GM19372 (cell line): ENCODE data around the gene STK35.
A peak's percentile ranks its signal among the peaks of the same experiment; 100 is the strongest.

Source experiments
- ATAC-seq: cut with Tn5 transposase; IDR thresholded peaks from one replicate; pipeline ENCODE4 v1.9.1; 2021; ENCODE audit warnings: mild to moderate bottlenecking, low read depth, moderate library complexity; ENCODE audit not compliant: unreplicated experiment

The STK35 gene

DNA sequence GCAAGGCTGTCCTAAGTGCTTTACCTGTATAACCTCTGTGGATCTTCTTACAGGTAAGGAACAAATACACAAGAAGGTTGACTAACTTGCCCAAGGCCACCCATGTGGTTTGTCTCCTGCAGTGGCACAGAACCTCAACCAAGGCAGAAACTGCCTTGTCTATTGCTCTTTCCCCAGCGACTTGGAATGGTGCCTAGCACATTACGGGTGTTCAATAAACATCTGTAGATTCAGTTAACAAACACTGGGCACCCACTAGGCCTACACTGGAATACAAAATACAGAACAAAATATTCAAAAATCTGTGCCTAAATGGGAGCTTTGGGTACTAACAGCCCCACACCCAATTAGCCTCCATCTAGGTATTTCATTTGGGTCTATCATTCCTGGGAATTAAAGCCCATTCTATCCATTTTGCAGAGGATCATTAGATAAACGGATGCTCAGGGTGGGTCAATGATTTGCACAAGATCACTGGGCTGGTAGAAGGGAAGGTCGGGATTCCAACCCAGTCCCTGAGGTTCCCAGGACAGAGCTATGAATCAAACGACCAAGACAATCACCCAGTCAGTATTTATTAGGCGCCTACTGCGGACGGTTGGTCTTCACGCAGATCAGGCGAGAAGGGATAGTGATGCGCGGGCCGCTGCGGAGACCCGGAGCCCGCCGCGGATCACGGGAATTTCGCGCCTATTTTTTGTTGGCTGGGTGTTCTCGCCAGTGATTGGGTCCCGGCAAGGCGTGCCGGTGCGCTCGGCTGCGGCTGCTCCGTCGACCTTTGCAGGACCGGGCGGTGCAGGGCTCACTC, at the start of gene STK35:
Gene STK35 (plus strand): TSS at position 771 of the 808 bp plus-strand sequence. CDS start 55 bp downstream, outside the sequence.
- ATAC-seq = peak; percentile 45

- no peak for ATAC-seq
Observed at GRCh38 chr20:2051946-2052345, 49.7 kb upstream of the STK35 start.

- no peak for ATAC-seq
Observed at GRCh38 chr20:2052741-2053140, 48.9 kb upstream of the STK35 start.

DNA sequence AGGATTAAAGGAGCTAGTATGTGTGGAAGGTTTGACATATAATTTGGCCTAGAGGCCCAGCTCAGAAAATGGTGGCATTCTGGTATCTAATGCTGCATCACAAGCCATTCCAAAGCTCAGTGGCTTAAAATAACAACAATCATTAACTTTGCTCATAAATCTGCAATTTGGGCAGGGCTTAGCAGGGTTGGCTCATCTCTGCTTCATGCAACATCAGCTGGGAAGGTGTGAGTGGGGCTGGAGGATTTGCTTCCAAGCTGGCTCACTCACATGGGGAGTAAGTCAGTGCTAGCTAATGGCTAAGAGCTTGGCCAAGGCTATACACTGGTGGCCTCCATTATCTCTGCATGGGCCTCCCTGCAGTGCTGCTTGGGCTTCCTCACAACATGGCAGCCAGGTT, 48.0 kb upstream of the STK35 start:
- no peak for ATAC-seq

GRCh38 chr20:2054911-2055310, 46.7 kb upstream of the STK35 start:
- no peak for ATAC-seq

DNA sequence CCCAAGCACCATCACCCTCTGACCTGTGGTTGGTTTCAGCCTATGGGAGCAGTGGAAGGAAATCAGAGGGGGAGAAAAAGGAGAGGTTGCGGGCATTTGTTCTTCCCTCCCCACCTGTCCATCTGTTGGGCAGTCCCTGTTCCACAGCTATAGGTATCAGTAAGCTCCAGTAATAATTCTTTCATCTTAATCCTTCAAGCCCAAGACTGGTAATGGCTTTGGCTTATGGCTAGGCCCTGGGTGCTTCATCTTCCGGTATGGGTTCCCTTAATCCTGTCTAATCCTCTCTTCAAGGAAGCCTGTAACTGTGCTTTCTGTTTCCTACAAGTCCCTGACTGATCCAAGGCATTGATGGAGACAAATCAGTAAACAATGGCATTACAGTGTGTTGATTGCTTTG, 42.2 kb upstream of the STK35 start:
- ATAC-seq = no peak

DNA sequence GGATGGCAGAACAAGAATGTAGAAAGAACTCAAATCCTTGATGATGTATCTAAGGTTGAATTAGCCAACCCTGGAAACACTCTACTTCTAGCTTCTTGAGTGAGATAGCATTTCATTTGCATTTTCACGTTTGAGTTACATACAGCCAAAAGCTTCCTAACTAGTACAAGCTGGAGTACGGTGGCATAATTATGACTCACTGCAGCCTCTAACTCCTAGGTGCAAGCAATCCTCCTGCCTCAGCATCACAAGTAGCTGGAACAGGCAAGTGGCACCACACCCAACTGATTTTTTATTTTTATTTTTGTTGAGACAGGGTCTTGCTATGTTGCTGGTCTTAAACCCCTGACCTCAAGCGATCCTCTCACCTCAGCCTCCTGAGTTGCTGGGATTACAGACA, 36.5 kb upstream of the STK35 start:
- ATAC-seq = no peak

GRCh38 chr20:2066461-2067122, 35.0 kb upstream of the STK35 start:
- ATAC-seq = no peak

- no peak for ATAC-seq
Observed at GRCh38 chr20:2080532-2081224, 20.9 kb upstream of the STK35 start.

- no peak for ATAC-seq
Observed at GRCh38 chr20:2084703-2085102, 16.9 kb upstream of the STK35 start.

GRCh38 chr20:2086177-2086979, 15.2 kb upstream of the STK35 start:
- no peak for ATAC-seq

- ATAC-seq = no peak
Observed at GRCh38 chr20:2086980-2087377, 14.6 kb upstream of the STK35 start.

DNA sequence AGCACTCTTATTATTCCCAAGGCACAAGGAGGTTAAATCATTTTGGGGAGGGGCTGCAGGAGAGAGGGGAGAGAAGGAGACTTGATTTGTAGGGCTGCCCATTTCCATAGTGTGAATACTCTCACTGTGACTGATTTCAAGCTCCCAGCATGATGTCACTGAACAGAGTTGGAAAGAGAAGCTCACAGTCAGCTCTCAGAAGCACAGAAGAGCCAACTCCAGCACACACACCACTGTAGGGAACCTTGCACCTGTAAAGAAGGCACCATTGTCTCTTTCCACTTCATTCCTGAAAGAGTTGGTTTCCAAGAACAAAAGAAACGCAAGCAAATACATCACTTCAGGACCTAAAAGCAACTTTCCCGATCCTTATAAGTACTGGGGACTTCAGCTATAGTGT, 12.7 kb upstream of the STK35 start:
- ATAC-seq = no peak

DNA sequence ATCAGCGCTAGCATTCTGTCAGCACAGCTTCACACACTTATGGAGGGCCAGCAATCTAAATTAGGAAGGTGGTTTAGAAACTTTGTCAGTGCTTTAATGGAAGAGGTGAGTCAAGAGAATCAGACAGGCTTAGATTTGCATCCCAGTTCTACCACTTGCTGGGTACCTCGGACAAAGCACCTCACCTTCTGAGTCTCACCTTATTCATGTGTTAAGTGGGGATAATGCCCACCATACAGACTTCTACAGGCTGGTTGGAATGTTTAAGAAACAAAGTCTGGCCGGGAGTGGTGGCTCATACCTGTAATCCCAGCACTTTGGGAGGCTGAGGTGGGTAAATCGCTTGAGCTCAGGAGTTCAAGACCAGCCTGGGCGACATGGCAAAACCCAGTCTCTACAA, 12.2 kb upstream of the STK35 start:
- ATAC-seq = no peak

- ATAC-seq = no peak
Observed at GRCh38 chr20:2093159-2093781, 8.4 kb upstream of the STK35 start.

DNA sequence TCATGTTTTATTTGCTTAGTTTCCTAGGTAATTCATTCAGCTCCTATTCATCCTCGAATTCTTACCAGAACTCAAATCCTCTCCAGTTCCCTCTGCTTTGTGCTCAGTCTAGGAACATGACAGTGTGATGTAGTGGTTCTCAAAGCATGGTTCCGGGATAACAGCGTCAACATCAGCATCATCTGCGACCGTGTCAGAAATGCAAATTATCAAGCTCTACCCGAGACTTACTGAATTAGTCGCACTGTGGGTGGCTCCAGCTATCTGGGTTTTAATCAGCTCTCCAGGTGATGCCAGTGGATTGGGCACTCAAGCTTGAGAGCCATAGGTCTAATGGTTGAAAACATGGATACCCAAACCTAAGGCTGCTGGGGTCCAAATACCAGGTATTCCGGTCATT, 7.7 kb upstream of the STK35 start:
- no peak for ATAC-seq

- ATAC-seq = peak; percentile 69
Observed at GRCh38 chr20:2101865-2102584, 398 bp downstream of the STK35 start.

DNA sequence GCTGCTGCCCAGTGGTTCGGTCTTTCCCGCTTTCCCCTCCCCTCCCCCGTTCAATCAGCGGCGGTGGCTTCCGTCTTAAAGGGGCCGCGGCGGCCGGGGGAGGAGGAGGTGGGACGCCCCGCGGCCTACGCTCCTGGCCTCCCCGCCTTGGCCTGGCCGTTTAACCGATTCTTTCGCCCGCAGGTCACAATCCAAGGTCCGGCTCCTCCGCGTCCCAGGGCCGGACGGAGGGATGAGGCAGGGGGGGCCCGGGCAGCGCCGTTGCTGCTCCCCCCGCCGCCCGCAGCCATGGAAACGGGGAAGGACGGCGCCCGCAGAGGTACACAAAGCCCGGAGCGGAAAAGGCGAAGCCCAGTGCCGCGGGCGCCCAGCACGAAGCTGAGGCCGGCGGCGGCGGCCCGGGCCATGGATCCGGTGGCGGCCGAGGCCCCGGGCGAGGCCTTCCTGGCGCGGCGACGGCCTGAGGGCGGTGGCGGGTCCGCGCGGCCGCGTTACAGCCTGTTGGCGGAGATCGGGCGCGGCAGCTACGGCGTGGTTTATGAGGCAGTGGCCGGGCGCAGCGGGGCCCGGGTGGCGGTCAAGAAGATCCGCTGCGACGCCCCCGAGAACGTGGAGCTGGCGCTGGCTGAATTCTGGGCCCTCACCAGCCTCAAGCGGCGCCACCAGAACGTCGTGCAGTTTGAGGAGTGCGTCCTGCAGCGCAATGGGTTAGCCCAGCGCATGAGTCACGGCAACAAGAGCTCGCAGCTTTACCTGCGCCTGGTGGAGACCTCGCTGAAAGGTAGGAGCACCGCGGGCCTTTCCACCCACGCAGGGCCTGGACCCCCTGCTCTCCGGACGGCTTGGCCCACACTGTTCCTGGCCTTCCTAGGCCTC, 1.2 kb downstream of the STK35 start:
- peak; percentile 55 for ATAC-seq
